HEK293 (cell line): ENCODE data around the gene MKLN1.

Experiments used
- CTCF ChIP-seq: fragments of 450-650 bp; formaldehyde crosslinking; IDR thresholded peaks from 2 replicates; pipeline ENCODE4 v1.5.1; 2016; ENCODE audit warnings: missing biosample characterization, missing genetic modification characterization
- GLIS1 ChIP-seq: fragments of 450-650 bp; formaldehyde crosslinking; IDR thresholded peaks from 2 replicates; pipeline ENCODE4 v1.5.1; 2016; ENCODE audit warnings: missing biosample characterization, missing genetic modification characterization
- PBX3 ChIP-seq: sonication (generic); formaldehyde crosslinking; IDR thresholded peaks from 2 replicates; pipeline ENCODE4 v1.8.1; 2022; ENCODE audit warnings: mild to moderate bottlenecking, moderate library complexity, missing genetic modification reagents
- REST ChIP-seq: fragments of 450-650 bp; formaldehyde crosslinking; IDR thresholded peaks from 2 replicates; pipeline ENCODE4 v1.5.1; 2016; ENCODE audit warnings: missing biosample characterization, missing genetic modification characterization
- TCF7L2 ChIP-seq: IDR thresholded peaks from 2 replicates; pipeline ENCODE4 v1.6.1; 2011; ENCODE audit warnings: low read depth, mild to moderate bottlenecking, inconsistent platforms, low read length, moderate library complexity, borderline replicate concordance
- ZBTB17 ChIP-seq: fragments of 450-650 bp; formaldehyde crosslinking; IDR thresholded peaks from 2 replicates; pipeline ENCODE4 v1.5.1; 2016; ENCODE audit warnings: missing biosample characterization, missing genetic modification characterization
- ZBTB26 ChIP-seq: fragments of 450-650 bp; formaldehyde crosslinking; optimal IDR thresholded peaks from 2 replicates; pipeline ENCODE3; 2016; ENCODE audit warnings: missing biosample characterization, mild to moderate bottlenecking, missing genetic modification characterization
- ZNF114 ChIP-seq: fragments of 450-650 bp; formaldehyde crosslinking; IDR thresholded peaks from 2 replicates; pipeline ENCODE4 v1.5.0; 2017; ENCODE audit warnings: missing biosample characterization, missing genetic modification characterization
- ZNF174 ChIP-seq: fragments of 450-650 bp; formaldehyde crosslinking; IDR thresholded peaks from 2 replicates; pipeline ENCODE4 v1.5.0; 2017; ENCODE audit warnings: missing biosample characterization, mild to moderate bottlenecking, missing genetic modification characterization
- ZNF302 ChIP-seq: fragments of 450-650 bp; formaldehyde crosslinking; IDR thresholded peaks from 2 replicates; pipeline ENCODE4 v1.5.1; 2016; ENCODE audit warnings: missing biosample characterization, missing genetic modification characterization, low read depth
- ZNF513 ChIP-seq: fragments of 450-650 bp; IDR thresholded peaks from 2 replicates; pipeline ENCODE4 v1.5.1; 2018; ENCODE audit warnings: missing biosample characterization, missing genetic modification characterization
- ZNF558 ChIP-seq: fragments of 450-650 bp; formaldehyde crosslinking; IDR thresholded peaks from 2 replicates; pipeline ENCODE4 v1.5.1; 2016; ENCODE audit warnings: missing biosample characterization, missing genetic modification characterization
- ZSCAN23 ChIP-seq: fragments of 450-650 bp; formaldehyde crosslinking; IDR thresholded peaks from 2 replicates; pipeline ENCODE4 v1.5.1; 2016; ENCODE audit warnings: missing biosample characterization, missing genetic modification characterization
- ZSCAN30 ChIP-seq: fragments of 450-650 bp; IDR thresholded peaks from 2 replicates; pipeline ENCODE4 v1.5.1; 2018; ENCODE audit warnings: missing biosample characterization, mild to moderate bottlenecking, missing genetic modification characterization, moderate library complexity

- no peak for TF ChIP-seq ZSCAN23
- TF ChIP-seq ZSCAN30: no peak
- no peak for TF ChIP-seq ZNF558 (tag by site-specific recombination)
- TF ChIP-seq CTCF (tag by site-specific recombination): no peak
- no peak for TF ChIP-seq TCF7L2
- TF ChIP-seq REST (tag by site-specific recombination): no peak
- no peak for TF ChIP-seq GLIS1 (tag by site-specific recombination)
- TF ChIP-seq PBX3 (CRISPR knock-in tag): no peak
- TF ChIP-seq ZBTB26 (tag by site-specific recombination): no peak
- no peak for TF ChIP-seq ZBTB17 (tag by site-specific recombination)
- no peak for TF ChIP-seq ZNF513 (tag by site-specific recombination)
- no peak for TF ChIP-seq ZNF302 (tag by site-specific recombination)
- no peak for TF ChIP-seq ZNF114 (tag by site-specific recombination)
- TF ChIP-seq ZNF174 (tag by site-specific recombination): no peak
Measured at GRCh38 chr7:131383417-131384285, 56.0 kb downstream of the MKLN1 start.
